Measurements from ENCODE around the gene GFRA4.

GFRA4 gene

DNA sequence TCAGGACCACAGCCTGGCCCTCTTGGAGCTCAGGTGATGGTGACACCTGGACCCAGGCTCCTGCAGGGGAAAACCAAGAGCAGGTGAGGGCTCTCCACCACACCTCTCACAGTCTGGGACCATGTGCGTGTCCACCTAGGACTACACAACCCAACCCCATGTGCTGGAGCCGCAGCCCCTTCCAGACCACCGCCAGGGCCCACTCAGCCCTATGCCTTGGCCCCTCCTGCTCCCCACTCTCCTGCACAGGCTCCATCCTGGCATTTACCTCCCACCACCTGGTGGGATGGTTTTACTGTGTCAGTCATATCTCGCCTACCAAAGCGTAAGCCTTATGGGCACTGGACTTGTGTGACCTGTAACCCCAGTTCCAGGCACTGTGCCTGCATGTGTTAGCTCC, 31.7 kb upstream of the GFRA4 start:
- no peak for DNase-seq (ENCODE audit: low spot score)

DNA sequence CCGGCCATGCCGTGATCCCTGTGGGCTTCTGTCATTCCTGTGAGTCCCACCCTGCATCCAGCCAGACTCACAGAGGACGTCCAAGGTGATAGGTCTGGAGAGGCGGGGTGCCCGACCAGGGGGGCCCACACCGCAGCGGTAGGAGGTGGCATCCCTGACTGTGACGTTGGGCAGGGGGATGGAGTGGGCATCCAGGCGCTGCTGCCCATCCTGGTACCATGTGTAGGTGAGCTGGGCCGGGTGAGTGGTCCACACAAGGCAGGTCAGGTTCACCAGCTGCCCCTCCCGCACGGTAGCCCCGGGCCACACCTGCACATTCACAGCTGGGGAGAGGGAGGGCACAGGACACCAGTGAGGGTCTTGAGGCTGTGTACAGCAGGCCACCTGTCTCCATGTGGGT, 30.2 kb upstream of the GFRA4 start:
- DNase-seq (ENCODE audit: low spot score) = no peak

DNA sequence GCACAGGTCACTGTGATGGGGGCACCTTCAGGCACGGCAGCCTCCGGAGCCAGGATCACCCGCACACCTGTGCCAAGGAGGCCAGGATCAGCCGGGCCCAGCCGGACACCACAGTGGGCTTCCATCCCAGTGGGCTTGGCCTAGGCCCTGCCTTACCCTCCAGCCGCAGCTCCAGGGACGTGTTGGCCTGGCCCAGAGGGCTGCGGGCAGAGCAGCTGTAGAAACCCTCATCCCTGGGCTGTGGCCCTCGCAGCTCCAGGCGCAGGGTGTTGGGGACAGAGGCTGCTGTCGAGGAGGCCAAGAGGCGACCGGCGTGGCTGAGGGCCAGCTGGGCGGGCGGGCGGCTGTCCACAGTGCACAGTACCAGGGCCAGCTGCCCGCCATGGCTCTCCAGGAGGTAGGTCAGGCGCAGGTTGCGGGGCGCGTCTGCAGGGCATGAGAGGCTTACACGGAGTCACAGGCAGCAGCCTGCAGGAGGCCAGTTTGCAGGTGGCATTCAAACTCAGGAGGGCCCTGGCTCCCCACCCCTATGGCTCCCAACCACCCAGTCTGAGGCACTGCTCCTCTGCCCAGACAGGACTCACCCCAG, 29.6 kb upstream of the GFRA4 start:
- no peak for DNase-seq (ENCODE audit: low spot score)

DNA sequence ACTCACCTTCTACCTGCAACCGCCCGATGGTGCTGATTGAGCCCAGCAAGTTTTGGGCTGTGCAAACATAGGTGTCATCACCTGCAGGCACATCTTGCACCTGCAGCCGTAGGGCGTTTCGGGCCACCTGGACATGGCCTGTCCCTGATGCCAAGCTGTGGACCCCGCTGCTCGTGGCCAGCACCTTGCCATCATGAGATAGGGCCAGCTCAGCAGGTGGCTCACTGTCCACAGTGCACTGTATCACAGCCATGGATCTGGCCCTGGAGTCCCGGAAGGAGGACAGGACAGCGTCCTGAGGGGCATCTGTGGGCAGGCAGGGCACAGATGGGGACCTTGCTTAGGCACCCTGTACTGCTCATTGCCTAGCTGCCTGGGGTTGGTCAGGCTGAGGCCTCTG, 28.7 kb upstream of the GFRA4 start:
- DNase-seq (ENCODE audit: low spot score) = no peak

DNA sequence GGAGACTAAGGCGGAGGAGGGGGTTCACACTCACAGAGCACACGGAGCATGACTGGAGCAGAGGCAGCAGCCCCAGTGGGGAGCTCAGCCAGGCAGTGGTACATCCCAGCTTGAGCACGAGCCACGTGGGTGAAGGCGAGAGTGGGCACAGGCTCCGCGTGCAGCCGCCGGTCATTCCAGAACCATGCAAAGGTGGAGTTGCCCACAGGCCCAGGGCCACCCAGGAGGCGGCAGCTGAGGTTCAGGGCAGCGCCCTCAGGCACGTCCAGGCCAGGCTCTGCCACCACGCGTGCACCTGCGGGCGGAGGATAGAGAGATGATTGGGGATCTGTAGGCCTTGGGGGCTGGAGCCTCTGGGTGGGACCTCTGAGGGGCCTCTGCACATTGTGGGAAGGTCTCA, 28.1 kb upstream of the GFRA4 start:
- DNase-seq (ENCODE audit: low spot score) = no peak

DNA sequence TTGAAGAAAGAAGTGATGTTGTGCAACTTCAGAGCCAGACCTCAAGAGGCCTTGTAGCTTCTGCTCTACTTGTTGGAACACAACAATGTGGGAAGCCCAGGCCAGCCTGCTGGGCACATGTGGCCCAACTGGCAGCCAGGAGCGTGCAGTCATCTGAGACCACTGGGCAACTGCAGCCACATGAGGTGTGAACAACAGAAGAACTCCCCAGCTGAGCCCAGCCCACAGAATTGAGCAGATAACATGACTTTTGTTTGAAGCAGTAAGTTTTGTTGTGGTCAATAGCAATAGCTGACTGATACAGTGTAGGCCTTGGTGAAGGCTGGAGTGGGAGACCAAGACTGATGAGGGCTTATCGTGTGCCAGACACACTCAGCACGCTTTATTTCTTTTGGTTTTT, 27.2 kb upstream of the GFRA4 start:
- DNase-seq (ENCODE audit: low spot score) = no peak

DNA sequence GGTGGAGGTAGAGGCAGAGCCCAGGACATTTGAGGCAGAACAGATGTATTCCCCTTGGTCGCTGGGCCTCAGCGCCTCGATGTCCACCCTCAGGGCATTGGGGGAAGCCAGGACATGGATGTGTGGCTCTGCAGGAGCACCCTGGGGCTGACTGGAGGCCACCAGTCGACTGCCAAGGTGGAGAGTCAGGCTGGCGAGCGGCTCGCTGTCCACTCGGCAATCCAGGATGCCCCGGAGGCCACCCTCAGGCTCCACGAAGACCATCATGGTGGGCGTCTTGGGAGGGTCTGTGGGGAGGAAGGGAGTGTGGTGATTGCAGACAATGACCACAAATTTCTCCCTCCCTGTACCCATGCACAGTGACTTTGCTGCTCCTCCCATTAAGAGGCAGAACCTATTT, 26.8 kb upstream of the GFRA4 start:
- DNase-seq (ENCODE audit: low spot score) = no peak

DNA sequence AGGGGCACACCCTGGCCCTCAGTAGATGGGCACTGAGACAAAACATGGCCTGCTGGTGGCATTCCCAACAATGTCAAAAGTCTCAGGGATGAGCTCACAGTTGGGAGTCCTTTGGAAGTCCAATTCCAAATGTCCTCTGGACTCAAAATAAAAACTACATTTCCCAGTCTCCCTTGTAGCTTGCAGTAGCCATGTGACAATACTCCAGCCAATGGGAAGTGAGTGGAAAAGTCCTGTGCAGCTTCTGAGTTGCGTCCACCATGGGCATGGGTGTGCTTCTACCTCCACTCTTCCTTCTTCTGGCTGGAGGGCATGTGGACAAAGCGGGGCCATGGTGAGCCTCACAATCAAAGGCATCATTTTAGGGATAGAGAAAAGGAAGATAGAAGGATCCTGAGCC, 24.5 kb upstream of the GFRA4 start:
- DNase-seq (ENCODE audit: low spot score) = no peak

DNA sequence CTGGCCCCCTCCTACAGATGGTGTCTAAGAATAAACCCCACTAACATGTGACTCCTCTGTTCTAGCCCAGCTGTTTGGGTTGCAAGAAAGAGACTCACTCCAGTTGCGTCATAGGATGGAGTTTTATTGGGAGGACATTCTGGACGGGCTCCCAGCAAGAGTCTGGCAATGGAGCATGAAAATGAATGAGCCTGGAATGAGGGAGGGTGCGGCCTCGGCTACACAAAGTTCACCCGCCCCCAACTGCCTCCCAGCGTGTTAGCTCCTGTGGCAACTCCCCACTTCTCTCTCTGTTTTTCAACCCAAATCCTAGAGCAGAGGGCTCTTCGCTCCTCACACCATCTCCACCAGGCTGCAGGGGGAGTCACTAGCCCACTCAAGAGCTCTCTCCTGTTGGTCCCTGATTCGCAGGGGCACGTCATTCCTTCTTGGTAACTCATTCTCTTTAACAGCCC, 23.7 kb upstream of the GFRA4 start:
- DNase-seq (ENCODE audit: low spot score) = no peak

DNA sequence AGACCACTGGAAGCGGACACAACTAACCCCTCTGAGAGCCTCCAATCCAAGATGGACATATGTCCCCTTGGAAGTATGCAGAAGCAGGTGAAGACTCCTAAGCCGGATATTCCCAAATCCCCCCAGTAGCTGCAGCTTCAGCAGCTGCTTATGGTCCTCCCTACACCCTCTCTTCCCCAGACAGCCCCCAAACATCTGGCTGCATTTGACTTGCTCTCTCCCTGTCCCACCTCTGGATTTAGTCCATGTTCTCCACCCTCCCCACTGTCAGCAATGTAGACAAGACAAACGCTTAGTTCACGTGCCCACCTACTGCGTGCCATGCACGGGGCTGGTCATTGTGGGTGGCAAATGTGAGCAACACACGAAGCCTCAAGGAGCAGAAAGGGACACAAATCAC, 23.2 kb upstream of the GFRA4 start:
- no peak for DNase-seq (ENCODE audit: low spot score)

DNA sequence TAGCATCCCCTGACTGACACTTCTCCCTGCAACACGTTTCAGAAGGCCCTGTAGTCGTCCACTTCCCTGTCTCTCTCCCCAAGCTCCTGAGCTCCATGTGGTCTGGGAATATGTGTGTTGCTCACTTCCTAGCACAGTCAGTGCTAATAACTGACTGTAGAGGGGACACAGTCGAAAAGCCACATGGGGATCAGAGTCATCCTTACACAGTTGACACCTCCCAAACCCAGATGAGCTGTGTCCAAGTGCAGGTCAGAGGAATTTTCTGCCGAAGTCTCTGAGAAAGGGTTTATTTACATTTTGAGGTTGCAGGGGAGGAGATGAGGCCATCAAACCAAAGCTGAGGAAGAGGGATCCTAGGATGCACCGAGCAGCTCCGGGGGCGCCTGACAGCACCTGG, 22.1 kb upstream of the GFRA4 start:
- DNase-seq (ENCODE audit: low spot score) = no peak

DNA sequence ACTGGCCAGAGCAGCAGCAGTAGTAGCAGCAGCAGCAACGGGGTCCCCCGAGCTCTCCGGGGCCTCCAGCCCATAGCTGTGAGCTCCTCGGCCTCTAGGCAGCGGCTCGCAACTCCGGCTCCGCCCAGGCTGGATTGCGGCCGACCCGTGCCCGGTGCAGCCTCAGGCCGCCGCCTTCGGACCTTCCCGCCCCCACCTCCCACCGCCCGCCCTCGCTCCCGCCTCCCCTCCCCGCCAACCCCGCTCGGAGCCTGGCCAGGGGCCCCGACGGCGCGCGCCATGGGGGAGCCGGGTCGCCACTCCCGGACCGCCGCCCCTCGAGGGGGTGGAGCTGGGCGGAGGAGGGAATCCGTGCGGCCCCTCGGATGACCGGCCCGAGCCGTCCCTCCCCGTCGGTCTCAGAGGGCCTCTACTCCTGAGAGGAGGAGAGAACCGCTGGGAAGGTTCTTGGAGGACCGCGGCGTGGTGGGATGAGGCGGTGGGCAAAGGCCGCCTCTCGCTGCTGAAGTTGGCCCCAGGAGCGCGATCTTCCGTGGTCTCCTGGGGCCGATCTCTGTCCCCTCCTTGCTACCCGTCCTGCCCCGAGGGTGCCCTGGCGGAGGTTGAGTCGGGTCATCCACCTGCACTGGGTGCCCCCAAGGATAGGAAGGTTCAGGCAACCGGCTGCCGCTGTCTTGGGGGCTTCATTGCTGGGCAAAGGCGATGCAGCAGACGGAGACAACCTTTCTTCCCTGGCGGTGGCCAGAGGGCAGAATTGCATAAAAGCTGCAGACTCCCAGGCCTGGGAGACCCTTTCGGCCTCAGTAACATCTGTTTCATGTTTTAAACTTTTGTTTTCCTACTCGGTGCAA, 19.0 kb upstream of the GFRA4 start, which contains the start of gene ADAM33:
TSS of gene ADAM33 (minus strand) at position 80 of the 851 bp plus-strand sequence. CDS start at position 74, 6 bp downstream.
- DNase-seq (ENCODE audit: low spot score) = no peak

DNA sequence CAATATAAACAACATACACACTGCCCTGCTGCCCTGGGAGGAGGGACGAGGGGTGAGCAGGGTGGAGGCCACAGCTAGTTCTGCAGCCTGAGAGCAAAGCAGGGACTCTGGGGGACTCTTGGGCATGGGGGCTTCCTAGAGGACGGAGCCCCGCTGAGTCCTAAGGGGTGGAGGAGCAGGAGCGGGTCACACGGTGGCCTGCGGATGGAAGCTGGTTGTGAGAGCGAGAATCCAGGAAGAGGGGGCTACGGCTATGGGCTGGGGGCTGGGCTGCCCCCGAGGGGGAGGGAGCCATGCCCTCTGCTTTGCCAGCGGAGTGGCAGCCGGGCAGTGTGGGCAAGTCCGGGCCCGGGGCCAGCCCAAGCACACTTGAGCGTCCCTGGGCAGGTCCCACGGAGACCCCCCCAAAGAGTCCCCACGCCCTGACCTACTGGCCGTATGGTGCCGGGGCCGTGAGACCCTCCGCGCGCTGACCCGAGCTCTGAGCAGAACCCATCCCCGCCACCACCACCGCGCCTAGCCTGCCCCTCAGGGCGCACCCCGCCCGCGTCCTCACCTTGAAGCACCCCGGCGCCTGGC, 18.2 kb upstream of the GFRA4 start:
- DNase-seq (ENCODE audit: low spot score) = no peak

DNA sequence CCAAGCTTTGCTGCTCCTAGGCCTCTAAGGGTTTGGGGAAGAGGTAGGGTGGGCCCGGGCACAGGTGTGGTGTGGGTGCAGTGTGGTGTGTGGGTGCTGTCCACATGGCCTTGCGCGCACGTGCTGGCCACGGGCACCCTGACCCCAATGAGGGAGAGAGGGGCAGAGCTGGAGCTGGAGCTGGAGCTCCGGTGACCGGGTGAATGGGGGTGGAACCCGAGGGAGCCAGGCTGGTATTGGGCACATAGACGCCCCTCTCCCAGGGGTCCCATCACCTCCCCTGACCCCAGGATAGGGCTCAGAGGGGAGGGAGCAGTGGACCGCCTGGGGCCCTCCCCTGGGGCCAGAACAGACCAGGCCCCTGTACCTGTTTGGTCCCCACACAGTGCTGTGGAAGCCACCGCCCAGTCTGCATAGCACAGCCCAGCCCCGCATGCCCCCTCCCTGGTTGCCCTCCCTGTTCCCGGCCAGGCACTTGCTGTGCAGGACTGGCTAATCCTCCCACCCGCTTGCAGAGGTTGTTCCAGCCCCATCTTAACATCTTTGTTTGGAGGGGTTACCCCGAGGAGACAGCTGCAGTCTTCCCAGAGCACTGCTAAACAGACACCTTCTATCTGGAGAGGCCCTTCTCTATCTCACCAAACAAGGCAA, 17.6 kb upstream of the GFRA4 start:
- DNase-seq (ENCODE audit: low spot score) = no peak

DNA sequence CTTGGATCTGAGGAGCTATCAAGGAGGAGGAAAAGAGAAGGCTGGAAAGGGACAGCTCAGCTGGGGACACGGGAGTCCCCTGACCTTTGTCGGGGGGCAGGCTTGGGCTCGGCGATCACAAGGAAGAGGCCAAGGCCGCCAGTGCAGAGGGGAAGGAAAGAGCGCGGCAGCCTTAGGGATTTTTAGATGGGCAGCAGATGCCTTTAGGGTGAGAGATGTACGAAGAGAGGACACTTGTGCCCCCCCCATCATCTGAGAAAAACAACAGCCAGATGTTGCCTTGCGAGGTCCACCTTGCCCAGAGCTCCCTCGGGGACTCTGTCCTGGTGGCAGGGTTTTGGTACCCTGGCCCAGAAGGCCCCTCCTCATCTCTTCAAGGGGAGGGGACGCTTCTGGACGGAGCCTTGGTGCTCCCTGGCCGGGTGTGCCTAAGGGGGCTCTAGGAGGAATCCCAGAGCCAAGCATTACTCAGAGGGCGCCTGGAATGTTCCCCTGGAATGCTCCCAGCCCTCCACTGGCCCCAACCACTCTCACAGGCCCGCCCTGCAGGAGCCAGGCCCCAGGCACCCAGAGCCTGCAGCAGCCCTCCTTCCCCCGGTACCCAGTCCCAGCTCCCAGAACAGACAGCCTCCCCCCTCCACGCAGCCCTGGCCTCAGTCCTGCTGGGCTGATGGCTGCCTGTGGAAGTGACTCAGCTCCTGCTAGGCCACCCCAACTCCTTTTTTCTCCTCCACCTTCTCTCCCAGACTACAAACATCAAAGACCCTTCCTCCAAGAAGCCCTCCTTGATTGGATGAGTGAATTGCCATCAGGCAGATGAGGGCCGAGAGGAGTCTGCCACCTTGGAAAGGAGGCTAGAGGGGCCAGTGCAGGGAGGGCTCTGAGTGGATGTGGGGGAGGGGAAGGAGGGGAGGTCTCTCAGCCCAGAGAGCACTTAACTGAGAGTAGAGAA, 16.8 kb upstream of the GFRA4 start:
- no peak for DNase-seq (ENCODE audit: low spot score)

DNA sequence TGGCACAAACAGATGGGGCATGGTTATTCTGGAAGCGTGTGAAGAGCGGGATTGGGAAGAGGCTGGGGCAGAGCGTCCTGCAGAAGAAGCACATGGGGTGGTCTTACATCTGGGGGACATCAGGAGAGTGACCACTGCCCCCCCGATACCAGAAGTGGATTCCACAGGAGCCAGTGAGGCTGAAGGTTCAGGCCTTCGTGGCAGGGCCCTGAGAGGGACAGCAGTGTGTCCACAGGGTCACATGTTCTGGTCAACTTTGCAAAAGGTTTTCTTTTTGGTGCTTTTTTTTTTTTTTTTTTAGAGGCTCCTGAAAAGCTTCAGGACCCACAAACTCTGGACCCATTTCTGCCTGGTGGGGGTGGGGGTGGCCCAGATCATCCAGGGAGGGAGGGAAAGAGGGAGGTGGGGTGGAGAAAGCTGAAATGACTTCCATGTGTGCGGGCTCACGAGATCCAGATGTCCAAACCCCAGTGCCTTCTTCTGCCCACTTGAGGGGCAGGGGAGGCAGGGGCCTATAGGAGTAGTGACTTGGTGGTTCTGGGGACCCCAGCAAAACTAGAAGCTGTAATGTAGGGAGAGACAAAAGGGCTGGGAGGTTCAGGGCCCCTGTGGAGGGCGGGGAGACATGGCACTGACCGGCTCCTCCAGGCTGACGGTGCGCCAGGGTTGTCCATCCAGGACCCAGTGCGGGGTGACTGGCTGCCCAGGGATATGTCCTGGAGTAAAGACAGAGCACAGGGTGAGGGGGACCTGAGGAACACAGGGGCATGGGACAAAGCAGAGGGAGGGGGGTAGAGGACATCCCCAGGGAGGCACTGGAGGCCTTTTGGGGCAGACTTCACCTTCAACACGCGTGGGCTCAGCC, 15.9 kb upstream of the GFRA4 start:
- DNase-seq (ENCODE audit: low spot score) = no peak

DNA sequence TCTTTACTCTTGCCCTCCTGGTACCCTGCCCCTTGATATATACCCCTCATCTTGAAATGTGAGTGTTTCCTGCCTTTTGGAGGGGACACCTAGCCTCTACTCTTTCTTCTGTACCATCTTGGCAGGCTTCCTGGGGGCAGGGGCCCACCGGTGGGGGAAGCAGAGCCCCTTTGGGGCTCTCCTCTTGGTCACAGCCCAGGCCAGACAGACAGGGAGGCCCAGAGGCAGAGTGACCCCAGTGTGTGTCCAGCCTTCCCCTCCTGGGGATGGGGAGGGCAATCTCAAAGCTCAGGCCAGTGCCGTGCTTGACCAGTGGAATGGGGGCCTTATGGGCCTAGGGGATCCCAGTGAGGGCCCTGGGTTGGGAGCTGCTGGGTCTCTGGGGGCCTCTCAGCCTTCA, 15.0 kb upstream of the GFRA4 start:
- DNase-seq (ENCODE audit: low spot score) = no peak

DNA sequence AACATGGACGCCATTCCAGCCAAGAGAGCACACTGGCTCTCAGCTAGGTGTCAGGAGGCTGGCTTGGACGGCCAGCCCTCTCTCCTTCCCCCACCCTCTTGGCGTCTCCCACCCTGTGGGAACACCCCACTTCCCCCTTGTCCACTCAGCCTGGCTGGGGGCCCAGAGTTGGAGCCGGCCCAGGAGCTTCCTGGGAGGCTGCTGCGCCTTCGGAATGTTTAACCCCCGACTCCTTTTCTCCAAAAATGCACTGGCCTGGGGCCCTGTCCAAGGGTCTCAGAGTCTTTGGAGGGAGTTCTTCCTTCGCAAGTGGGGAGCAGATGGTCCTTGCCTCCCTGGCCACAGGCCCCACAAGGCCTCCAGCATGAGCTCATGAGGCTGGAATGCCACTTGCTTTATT, 14.5 kb upstream of the GFRA4 start:
- no peak for DNase-seq (ENCODE audit: low spot score)

DNA sequence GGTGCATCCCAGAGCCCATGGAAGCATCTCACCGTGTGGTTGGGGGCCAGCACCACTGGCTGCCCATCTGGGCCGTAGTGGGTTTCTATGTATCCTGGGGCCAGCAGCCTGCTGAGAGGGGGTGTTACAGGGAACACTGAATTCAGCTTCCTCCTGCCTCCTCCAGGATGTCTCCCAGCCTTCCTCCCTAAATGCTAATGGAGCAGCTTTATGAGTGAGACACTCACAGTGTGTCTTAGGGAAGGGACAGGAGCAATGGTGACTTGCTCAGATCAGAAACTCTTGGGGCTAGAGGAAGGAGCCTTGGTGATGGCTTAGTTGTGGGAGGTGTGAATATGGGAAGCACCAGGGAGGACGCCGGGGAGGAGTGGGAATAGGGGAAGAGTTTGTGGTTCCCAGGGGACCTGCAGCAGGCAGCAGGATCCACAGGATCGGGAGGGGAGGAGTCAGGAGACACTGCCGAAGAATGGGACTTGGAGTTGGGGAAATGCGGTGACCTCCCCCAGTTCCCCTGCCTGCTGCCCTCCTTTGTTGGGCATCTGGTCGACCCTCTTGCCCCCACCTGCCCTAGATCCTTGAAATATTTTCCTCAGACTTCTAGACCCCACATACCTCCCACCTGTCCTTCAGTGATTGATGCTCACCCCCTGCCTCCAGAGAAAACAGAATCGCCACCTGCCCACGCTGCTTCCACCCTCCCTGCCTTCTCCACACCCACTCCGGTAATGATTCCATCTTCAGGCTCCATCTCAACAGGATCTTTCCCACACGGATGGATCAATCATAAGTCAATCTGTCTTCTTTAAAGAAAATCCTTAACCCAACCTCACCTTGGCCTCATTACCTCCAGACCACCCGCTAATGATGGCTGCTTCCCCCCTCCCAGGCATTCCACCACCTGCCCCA, 12.0 kb upstream of the GFRA4 start:
- no peak for DNase-seq (ENCODE audit: low spot score)

DNA sequence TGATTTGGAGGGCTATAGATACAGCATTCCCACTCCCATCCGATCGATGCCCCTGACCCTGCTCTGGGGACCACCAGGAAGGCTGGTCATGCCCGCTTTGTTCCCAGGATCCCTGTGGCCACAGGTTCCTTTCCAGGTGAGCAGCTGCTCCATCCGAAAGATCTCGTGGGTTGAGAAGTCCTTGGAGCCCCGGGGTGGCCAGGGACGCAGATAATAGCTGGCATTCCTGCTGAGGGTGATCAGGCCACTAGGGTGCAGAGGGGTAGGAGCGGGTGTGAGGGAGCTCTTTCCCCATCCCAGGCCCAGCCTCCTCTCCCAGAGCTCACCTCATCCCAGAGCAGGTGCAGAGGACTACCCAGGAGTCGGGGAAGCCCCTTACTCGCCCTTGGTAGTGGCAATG, 11.2 kb upstream of the GFRA4 start:
- no peak for DNase-seq (ENCODE audit: low spot score)

Measured in kidney capillary endothelial cell (primary cell).